Raji (cell line): ENCODE data around the gene SNAI1.

Source experiments
- POLR2A ChIP-seq: IDR thresholded peaks from 2 replicates; pipeline ENCODE4 v1.6.1; 2011; ENCODE audit warnings: low read depth, low read length, control low read depth; ENCODE audit not compliant: insufficient read depth

The SNAI1 gene

DNA sequence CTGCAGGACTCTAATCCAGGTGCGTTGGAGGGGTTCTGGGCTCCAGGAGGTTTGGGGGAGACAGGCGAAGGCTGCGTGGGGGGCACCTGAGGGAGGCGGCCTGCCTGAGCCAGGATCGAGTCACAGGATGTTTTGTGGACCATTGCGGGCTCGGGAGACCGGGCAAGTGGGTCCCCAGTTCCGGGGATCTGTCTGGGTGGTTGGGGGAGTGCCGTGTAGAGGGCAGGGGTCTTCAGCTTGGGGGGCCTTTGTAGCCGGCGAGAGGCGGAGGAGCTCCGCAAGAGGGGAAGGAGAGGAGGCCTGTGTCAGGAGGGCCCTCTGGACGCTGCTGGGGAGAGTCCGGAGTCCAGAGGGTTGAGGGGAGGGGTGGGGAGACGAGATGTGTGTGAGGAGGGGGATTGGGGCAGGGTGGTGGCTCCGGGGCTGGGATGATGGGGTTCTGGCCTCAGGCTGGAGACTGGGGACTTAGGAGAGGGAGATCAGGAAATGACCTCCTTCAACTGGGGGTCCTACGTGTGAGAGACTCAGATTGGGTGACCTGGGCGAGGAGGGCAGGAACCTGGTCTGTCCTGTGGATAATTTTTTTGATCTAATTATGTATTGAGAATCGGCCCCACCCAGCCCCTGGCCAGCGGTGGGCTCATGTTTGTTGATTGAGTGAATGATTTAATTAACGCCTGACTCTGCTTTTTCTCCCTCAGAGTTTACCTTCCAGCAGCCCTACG lies 505 bp downstream of the SNAI1 start:
- no peak for TF ChIP-seq POLR2A

- TF ChIP-seq POLR2A: no peak
Measured at GRCh38 chr20:49983848-49984408, 1.1 kb downstream of the SNAI1 start.

DNA sequence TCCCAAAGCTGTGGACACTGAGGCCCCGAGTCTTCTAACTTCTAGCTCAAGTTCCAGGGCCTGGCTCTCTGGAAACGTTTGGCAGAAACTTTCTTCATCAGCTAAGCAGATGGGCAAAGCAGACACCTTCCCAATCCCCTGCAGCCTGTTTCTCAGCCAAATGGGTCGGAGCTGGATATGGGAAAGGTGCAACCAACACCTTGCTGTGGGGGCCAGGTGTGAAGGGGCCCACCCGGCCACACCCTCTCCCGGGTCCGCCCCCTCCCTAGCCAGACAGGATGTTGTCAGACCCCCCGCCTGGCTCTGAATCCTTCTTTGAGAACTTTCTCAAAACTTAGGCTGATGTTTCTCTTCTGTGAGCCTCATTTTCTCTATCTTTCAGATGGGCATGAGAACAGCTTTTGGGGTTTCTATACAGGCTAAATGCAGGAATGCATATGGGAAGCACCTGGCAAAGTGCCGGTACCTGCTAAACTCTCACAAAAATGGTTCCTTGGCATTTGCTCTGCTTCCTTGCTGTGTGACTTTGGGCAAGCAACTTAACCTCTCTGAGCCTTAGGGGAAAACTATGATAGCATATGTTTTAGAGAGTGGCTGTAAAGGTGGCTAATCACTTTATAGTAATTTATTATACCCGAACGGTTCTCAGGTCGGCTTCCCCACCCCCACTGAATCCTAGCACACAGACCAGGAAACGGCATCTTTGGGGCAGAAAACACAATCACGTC lies 1.8 kb downstream of the SNAI1 start:
- no peak for TF ChIP-seq POLR2A

- no peak for TF ChIP-seq POLR2A
Measured at GRCh38 chr20:49985157-49985556, 2.4 kb downstream of the SNAI1 start.

- TF ChIP-seq POLR2A: no peak
Measured at GRCh38 chr20:49985617-49986016, 2.8 kb downstream of the SNAI1 start.

DNA sequence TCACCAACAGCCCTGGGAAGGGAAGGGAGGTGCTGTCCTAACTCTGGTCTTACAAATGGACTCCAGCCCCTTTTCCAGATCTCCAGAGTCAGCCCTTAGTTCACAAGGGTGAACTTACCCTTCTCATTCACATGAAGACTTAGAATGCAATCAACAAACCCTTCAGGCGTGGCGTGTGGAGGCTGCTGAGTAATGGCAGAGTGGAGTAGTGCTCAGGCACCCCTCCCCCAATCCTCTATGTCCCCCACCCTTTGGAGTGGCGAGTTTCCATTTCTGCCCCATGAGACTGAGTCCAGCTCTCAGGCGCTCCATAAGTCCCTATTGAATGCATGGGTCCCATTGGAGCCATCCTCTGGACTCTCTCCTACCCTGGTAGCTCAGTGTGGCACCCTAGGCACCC lies 3.3 kb downstream of the SNAI1 start:
- no peak for TF ChIP-seq POLR2A

DNA sequence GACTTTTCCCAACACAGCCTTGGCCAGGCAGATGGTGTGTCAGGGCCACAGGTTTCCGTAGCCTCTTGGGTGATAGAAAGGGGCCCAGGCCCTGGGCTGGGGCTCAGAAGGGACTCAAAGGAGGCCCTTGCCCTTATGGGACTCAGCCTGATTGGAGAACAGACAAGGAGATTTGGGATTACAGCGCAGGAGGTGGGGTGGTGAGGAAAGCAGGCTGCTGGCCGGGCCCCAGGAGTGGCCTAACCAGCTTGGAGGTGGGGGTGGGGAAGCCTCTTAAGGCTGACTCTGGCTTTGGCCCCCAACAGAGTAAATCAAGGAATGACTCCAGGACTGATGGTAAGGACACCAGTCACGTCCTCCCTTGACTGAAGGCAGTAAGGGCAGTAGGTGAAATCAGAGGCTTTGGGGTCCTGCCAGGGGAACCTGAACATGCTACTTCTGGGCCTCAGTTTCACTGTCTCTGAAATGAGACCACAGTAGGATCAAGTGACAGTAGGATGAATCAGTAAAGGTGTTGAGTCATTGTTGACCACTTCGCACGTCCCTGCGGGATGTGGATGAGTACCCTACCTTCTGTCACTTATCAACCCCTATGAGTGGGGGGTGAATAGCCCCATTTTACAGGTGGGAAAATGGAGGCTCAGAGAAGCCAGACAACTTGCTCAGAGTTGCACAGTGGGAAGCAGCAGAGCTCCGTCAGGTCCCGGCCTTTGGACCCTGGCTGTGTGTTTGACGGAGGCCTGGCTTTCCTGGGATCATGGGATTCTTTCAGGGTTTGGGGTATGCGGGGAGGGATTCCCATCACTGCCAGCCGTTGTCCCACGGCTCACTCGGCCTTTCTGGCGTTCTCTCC lies 4.5 kb downstream of the SNAI1 start:
- no peak for TF ChIP-seq POLR2A

DNA sequence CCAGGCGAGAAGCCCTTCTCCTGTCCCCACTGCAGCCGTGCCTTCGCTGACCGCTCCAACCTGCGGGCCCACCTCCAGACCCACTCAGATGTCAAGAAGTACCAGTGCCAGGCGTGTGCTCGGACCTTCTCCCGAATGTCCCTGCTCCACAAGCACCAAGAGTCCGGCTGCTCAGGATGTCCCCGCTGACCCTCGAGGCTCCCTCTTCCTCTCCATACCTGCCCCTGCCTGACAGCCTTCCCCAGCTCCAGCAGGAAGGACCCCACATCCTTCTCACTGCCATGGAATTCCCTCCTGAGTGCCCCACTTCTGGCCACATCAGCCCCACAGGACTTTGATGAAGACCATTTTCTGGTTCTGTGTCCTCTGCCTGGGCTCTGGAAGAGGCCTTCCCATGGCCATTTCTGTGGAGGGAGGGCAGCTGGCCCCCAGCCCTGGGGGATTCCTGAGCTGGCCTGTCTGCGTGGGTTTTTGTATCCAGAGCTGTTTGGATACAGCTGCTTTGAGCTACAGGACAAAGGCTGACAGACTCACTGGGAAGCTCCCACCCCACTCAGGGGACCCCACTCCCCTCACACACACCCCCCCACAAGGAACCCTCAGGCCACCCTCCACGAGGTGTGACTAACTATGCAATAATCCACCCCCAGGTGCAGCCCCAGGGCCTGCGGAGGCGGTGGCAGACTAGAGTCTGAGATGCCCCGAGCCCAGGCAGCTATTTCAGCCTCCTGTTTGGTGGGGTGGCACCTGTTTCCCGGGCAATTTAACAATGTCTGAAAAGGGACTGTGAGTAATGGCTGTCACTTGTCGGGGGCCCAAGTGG lies 5.3 kb downstream of the SNAI1 start:
- no peak for TF ChIP-seq POLR2A

DNA sequence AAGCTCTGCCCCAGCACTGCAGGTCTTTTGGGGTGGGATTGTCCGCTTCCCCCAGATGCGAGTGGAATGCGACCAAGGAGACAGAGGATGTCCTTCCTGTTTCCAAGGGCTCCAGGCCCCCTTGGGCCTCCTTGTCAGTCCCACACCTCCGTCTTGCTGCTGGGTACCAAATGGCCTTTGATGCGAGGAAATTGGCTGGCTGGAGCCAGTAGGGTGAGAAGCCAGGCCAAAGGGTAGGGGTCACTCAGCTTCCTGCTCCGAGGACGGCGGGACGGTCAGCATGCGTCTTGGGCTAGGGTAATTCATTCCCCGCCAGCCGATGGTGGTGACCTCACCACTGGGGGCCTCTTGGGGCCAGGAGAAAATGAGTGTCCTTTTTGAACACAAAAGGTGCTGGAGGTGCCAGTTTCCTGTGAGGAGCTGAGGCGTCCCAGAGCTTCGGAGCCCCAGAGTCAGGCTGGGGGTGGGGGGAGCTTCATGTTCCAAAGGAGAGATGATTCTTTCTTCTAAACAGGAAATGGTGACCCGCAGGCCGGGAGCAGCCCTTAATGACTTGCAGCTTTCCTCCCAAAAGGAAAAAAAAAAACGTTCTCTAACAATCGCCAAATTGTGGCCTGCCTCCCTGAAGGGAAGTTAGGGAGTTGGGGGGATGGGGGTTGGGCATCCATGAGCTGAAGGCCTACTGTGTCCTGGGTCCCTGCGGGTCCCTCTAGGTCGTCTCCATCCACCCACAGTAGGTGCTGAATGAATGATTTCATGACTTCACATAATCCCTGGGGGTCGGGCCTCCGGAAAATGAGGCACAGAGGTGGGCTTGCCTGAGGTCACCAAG lies 6.7 kb downstream of the SNAI1 start:
- TF ChIP-seq POLR2A: no peak

DNA sequence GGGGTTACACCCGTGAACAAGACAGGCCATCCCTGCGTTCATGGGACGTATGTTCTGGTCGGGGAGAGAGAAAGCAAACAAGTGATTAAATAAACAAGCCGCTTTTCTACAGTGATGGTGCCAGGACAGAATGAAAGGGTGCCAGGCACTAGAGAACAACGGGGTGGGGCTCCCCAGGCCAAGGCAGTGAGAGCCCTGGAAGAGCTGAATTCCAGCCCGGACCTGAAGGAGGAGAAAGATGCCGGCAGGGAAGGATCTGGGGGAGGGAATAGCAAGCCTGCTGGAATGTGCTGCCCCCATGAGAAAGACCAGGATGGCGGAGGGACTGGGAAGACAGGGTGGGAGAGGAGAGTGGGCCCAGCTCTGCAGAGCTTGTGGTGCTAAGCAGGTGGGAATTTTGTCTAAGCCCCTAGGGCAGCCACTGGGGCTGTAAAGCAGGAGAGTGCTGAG lies 7.5 kb downstream of the SNAI1 start:
- no peak for TF ChIP-seq POLR2A

- no peak for TF ChIP-seq POLR2A
Measured at GRCh38 chr20:49993301-49993751, 10.5 kb downstream of the SNAI1 start.

DNA sequence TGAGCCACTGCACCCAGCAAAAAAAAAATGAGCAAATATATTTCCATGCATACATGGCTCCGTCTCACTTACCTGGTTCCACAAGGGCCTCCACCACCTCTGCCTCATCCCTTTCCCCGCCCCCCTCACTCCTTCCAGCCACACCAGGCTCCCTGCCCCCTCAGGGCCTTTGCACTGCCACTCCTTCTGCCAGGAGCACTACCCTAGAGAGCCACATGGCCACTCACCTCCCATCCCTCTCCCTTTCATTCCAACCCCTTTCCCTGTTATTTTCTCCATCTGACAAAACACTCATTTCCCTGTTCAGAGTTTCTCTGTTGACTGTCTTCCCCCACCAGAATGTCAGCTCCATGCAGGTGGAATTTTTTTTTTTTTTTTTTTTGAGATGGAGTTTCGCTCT lies 12.8 kb downstream of the SNAI1 start:
- TF ChIP-seq POLR2A: no peak

- no peak for TF ChIP-seq POLR2A
Measured at GRCh38 chr20:49999329-49999728, 16.5 kb downstream of the SNAI1 start.

GRCh38 chr20:50001784-50002311 lies 19.1 kb downstream of the SNAI1 start:
- no peak for TF ChIP-seq POLR2A

GRCh38 chr20:50003253-50003656 lies 20.5 kb downstream of the SNAI1 start:
- no peak for TF ChIP-seq POLR2A
